Panc1 (cell line): Measurements from ENCODE around the gene ZNF32. TPM values are rescaled to one million over a fixed set of nuclear protein-coding genes. Genes with fewer than 3 reads are reported as not detected.

Experiments
- ATAC-seq: fragments of 200-7000 bp; cut with Tn5 transposase; 2 replicates; pipeline ENCODE4 v1.9.1; 2020; ENCODE audit warnings: mild to moderate bottlenecking, moderate library complexity
- BruUV-seq: library from RNA; stranded (reverse); fragments of 400-500 nt; replicated peaks from 2 replicates; lab custom pipeline; 2021; lab: Mats Ljungman, UMichigan
- CTCF ChIA-PET: fragments of 300-600 bp; sonication (Branson Sonifier 250); formaldehyde crosslinking; loops from one replicate; lab custom pipeline; 2022; ENCODE audit warnings: antibody characterized with exemption; lab: Charles Lee
- POLR2A ChIA-PET: fragments of 300-600 bp; sonication (Branson Sonifier 250); formaldehyde crosslinking; loops from one replicate; lab custom pipeline; 2022; ENCODE audit warnings: antibody characterized with exemption; lab: Charles Lee
- DNase-seq: peaks from one replicate; pipeline ENCODE4 v3.0.0-alpha.2; 2010; ENCODE audit warnings: low read depth, low spot score
- H3K27ac ChIP-seq: 2 replicates; pipeline ENCODE4 v1.5.1; 2011; ENCODE audit warnings: mild to moderate bottlenecking, low read length, inconsistent platforms
- H3K27me3 ChIP-seq: fragments of 200-500 bp; sonication (Bioruptor generic); 2 replicates; pipeline ENCODE4 v1.6.0; 2014; ENCODE audit warnings: low read length, inconsistent platforms; ENCODE audit not compliant: control insufficient read depth, insufficient read depth
- H3K36me3 ChIP-seq: fragments of 200-500 bp; sonication (Bioruptor generic); 2 replicates; pipeline ENCODE4 v1.5.1; 2014; ENCODE audit warnings: inconsistent platforms, mild to moderate bottlenecking, low read length, moderate library complexity; ENCODE audit not compliant: control insufficient read depth, insufficient read depth
- H3K4me1 ChIP-seq: 2 replicates; pipeline ENCODE4 v1.5.1; 2011; ENCODE audit warnings: inconsistent platforms, mild to moderate bottlenecking, low read length, moderate library complexity; ENCODE audit not compliant: control insufficient read depth, insufficient read depth
- H3K4me3 ChIP-seq, 2 experiments: 2 replicates each; pipeline ENCODE4 v1.5.1; 2011 to 2012; ENCODE audit warnings: low read depth in 2 of 2, low read length in 2 of 2, mild to moderate bottlenecking in 2 of 2, inconsistent platforms in 1 of 2, moderate library complexity in 1 of 2
- H3K9me3 ChIP-seq: fragments of 200-500 bp; sonication (Bioruptor generic); 2 replicates; pipeline ENCODE4 v1.5.1; 2014; ENCODE audit warnings: low read depth, mild to moderate bottlenecking, inconsistent platforms, low read length, moderate library complexity; ENCODE audit not compliant: control insufficient read depth, insufficient read depth
- POLR2AphosphoS5 ChIP-seq: IDR thresholded peaks from 2 replicates; pipeline ENCODE4 v1.6.1; 2012; ENCODE audit warnings: mild to moderate bottlenecking, low read depth, low read length, moderate library complexity
- SIN3A ChIP-seq: IDR thresholded peaks from 2 replicates; pipeline ENCODE4 v1.6.1; 2012; ENCODE audit warnings: low read depth, mild to moderate bottlenecking, low read length, moderate library complexity, borderline replicate concordance; ENCODE audit not compliant: insufficient read depth
- TCF7L2 ChIP-seq: IDR thresholded peaks from 2 replicates; pipeline ENCODE4 v1.6.1; 2011; ENCODE audit warnings: mild to moderate bottlenecking, low read depth, low read length, inconsistent platforms
- in situ Hi-C: cut with HindIII; loops from 2 replicates; pipeline ENCODE4 v1.10.0; 2016; ENCODE audit warnings: low sequenced_read_pairs, low pct_unique_long_range_greater_than_20kb
- intact Hi-C: fragments of 100-400 bp; cut with micrococcal nuclease; formaldehyde crosslinking; loops from one replicate; pipeline ENCODE4 v1.10.0; 2022; ENCODE audit not compliant: unreplicated experiment
- total RNA-seq: library from RNA; stranded (reverse); gene quantifications from one replicate; pipeline ENCODE4 v1.2.1, GENCODE V29; 2021; ENCODE audit not compliant: unreplicated experiment
- TF ChIP-seq, protein P1 (sequence below), 2 experiments: IDR thresholded peaks; 2 replicates each; pipeline ENCODE4 v1.6.1; 2011 to 2012; ENCODE audit warnings: low read depth in 2 of 2, control low read depth in 1 of 2, low read length in 1 of 2, mild to moderate bottlenecking in 1 of 2, moderate library complexity in 1 of 2; ENCODE audit not compliant: insufficient read depth in 1 of 2
- TF ChIP-seq, protein P2 (sequence below): fragments of 450-650 bp; IDR thresholded peaks from 2 replicates; pipeline ENCODE4 v1.5.1; 2017; ENCODE audit warnings: mild to moderate bottlenecking

Gene ZNF32
- total RNA-seq, 1 experiment from 2014 or later, result 35.6 TPM

DNA sequence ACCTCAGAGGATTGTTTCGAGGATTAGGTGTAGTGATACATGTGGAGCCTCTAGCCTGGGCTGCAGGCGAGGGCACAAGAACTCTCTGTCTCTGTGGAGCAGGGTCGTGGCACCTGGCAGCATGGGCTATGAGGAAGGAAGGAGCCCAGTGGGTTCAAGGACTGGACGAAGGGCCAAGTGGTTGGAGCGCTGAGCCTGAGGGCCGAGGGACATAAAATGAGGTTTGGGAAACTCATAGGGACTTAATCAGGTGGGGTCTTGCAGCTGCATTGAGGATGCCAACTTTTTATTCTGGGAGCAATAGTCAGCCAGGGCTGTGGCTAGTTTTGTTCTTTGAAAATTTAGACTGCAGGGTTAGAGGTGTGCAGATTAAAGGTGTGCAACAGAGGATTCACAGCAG is 33.0 kb upstream of the ZNF32 start:
- intact Hi-C loops (no loop called here), in situ Hi-C loops (no loop called here)
- Histone ChIP-seq H3K27me3 (peaks cover 10% of the 10 kb centered on the region), H3K27ac (no peak overlapping the region), H3K4me3 (no peak overlapping the region), H3K4me1 (no peaks in the 10 kb centered on the region), H3K9me3 (no peaks in the 10 kb centered on the region), H3K36me3 (no peaks in the 10 kb centered on the region)
- ATAC-seq (no peak), DNase-seq (no peak)
- CTCF ChIA-PET, result no interaction called here
- no TSS peak for BruUV-seq
- POLR2A ChIA-PET, result no interaction called here
- TF ChIP-seq TCF7L2, result no peak
- TF ChIP-seq, protein P1, sequence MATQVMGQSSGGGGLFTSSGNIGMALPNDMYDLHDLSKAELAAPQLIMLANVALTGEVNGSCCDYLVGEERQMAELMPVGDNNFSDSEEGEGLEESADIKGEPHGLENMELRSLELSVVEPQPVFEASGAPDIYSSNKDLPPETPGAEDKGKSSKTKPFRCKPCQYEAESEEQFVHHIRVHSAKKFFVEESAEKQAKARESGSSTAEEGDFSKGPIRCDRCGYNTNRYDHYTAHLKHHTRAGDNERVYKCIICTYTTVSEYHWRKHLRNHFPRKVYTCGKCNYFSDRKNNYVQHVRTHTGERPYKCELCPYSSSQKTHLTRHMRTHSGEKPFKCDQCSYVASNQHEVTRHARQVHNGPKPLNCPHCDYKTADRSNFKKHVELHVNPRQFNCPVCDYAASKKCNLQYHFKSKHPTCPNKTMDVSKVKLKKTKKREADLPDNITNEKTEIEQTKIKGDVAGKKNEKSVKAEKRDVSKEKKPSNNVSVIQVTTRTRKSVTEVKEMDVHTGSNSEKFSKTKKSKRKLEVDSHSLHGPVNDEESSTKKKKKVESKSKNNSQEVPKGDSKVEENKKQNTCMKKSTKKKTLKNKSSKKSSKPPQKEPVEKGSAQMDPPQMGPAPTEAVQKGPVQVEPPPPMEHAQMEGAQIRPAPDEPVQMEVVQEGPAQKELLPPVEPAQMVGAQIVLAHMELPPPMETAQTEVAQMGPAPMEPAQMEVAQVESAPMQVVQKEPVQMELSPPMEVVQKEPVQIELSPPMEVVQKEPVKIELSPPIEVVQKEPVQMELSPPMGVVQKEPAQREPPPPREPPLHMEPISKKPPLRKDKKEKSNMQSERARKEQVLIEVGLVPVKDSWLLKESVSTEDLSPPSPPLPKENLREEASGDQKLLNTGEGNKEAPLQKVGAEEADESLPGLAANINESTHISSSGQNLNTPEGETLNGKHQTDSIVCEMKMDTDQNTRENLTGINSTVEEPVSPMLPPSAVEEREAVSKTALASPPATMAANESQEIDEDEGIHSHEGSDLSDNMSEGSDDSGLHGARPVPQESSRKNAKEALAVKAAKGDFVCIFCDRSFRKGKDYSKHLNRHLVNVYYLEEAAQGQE (IDR thresholded peaks at IDR 0.05; ENCODE audit: insufficient read depth in 1 of 2, low read depth in 2 of 2, low read length in 1 of 2), result no peak
- no peak for TF ChIP-seq POLR2AphosphoS5
- TF ChIP-seq, protein P2, sequence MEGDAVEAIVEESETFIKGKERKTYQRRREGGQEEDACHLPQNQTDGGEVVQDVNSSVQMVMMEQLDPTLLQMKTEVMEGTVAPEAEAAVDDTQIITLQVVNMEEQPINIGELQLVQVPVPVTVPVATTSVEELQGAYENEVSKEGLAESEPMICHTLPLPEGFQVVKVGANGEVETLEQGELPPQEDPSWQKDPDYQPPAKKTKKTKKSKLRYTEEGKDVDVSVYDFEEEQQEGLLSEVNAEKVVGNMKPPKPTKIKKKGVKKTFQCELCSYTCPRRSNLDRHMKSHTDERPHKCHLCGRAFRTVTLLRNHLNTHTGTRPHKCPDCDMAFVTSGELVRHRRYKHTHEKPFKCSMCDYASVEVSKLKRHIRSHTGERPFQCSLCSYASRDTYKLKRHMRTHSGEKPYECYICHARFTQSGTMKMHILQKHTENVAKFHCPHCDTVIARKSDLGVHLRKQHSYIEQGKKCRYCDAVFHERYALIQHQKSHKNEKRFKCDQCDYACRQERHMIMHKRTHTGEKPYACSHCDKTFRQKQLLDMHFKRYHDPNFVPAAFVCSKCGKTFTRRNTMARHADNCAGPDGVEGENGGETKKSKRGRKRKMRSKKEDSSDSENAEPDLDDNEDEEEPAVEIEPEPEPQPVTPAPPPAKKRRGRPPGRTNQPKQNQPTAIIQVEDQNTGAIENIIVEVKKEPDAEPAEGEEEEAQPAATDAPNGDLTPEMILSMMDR, result no peak
- no peak for TF ChIP-seq SIN3A

DNA sequence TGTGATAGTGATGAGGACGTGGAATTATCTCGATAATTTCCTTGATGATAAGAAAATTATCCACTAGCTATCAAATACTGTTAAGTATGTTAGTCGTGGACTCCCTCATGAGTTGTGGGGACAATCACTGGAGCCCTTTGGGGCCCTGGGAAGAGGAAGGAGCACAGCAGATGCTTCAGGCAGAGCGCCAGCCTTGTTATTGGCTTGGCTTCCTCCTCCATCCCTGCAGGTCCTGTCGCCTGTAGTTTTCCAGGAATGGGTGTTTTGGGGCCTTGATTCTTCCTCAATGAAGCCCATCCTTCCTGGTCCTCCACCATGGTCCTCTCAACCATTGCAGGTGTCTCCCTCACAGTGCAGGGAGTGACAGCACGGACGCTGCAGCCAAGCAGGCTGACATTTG is 32.5 kb upstream of the ZNF32 start:
- Histone ChIP-seq H3K9me3 (no peaks in the 10 kb centered on the region), H3K4me1 (no peaks in the 10 kb centered on the region), H3K4me3 (no peak overlapping the region), H3K27me3 (peaks cover 10% of the 10 kb centered on the region), H3K36me3 (no peaks in the 10 kb centered on the region), H3K27ac (no peak overlapping the region)
- intact Hi-C loops, result no loop called here
- POLR2A ChIA-PET, result no interaction called here
- in situ Hi-C loops, result no loop called here
- BruUV-seq, result no TSS peak
- no peak for DNase-seq
- ATAC-seq, result no peak
- TF ChIP-seq POLR2AphosphoS5, result no peak
- TF ChIP-seq, protein P2, result no peak
- TF ChIP-seq SIN3A, result no peak
- TF ChIP-seq TCF7L2, result no peak
- TF ChIP-seq, protein P1 (IDR thresholded peaks at IDR 0.05; ENCODE audit: insufficient read depth in 1 of 2, low read depth in 2 of 2, low read length in 1 of 2), result no peak
- CTCF ChIA-PET, result no interaction called here
